ENCODE results near the gene GAB1. TPM values are rescaled to one million over a fixed set of nuclear protein-coding genes. Genes with fewer than 3 reads are reported as not detected.

The GAB1 gene
- total RNA-seq, 2 donors from 2014 or later = 28.3 to 33.3 TPM

DNA sequence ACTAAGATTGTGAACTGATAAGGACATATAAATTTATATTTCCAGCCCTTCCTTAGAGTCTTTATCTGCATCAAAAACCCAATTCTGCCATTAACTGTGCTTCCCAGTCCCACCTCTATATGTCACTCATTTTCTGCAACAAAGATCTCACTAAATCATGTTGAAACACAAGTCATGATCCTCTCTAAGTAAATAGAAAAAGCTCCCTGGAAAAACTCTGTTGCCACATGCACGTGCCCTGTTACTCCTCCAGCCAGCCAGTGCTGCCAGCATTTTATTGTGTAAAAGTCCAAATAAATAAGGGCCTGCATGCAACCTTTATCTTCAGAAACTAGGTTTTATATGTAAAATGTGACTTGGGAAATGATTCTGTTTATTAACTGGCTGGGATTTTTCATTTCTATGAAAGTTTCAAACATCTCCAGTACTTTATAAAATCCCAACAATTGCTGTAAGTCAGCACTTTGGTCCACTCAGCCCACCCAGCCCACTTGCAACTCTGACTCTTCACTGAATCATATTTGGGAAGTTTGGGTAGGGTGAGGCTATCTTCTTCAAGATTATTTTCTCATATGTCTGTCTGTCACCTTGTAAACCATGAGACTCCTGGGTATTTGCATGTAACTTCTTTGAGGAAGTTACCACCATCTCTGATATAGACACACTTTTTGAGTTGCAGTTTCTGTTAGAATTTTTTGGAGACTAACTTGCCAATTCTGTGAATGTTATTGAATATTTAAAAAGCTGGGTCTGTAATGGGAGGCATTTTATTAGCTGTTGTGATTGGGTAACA is 136.9 kb downstream of the GAB1 start:
- Mint-ChIP-seq H3K4me1 (peaks cover 5% of the 10 kb centered on the region), H3K27me3 (ENCODE audit: insufficient read depth) (no peaks in the 10 kb centered on the region), H3K9me3 (no peaks in the 10 kb centered on the region), H3K4me3 (no peak overlapping the region), H3K36me3 (ENCODE audit: low read depth) (peaks cover 12% of the 10 kb centered on the region), H3K27ac (no peak overlapping the region)
- no peak for TF ChIP-seq CTCF (conservative IDR thresholded peaks at IDR 0.05)
- 98 to 100% methylated on average over 1 of the region's 1 CpG for WGBS, 2 experiments (ENCODE audit: insufficient coverage in 1 of 2, insufficient read length in 1 of 2)
- Histone ChIP-seq H3K4me3 (ENCODE audit: low read length) (no peak overlapping the region), H3K9me3 (ENCODE audit: control insufficient read depth, low read length) (no peaks in the 10 kb centered on the region), H3K36me3 (ENCODE audit: control insufficient read depth, insufficient read depth, low read length) (peaks cover 36% of the 10 kb centered on the region), H3K27me3 (ENCODE audit: control insufficient read depth, insufficient read depth, low read length, poor library complexity, severe bottlenecking) (no peaks in the 10 kb centered on the region), H3K9ac (ENCODE audit: extremely low read depth, low read length, poor library complexity, severe bottlenecking) (no peak overlapping the region), H3K27ac (ENCODE audit: low read depth, low read length) (no peak overlapping the region), H3K4me1 (ENCODE audit: control insufficient read depth, insufficient read depth, low read length) (no peaks in the 10 kb centered on the region)
- DNase-seq = no peak

- Mint-ChIP-seq H3K9me3 (no peaks in the 10 kb centered on the region), H3K27me3 (ENCODE audit: insufficient read depth) (no peaks in the 10 kb centered on the region), H3K36me3 (ENCODE audit: low read depth) (peaks cover 3% of the 10 kb centered on the region), H3K4me1 (peaks cover 5% of the 10 kb centered on the region), H3K27ac (no peak overlapping the region), H3K4me3 (no peak overlapping the region)
- Histone ChIP-seq H3K27me3 (ENCODE audit: control insufficient read depth, insufficient read depth, low read length, poor library complexity, severe bottlenecking) (no peaks in the 10 kb centered on the region), H3K36me3 (ENCODE audit: control insufficient read depth, insufficient read depth, low read length) (peaks cover 5% of the 10 kb centered on the region), H3K4me3 (ENCODE audit: low read length) (no peak overlapping the region), H3K4me1 (ENCODE audit: control insufficient read depth, insufficient read depth, low read length) (no peaks in the 10 kb centered on the region), H3K9me3 (ENCODE audit: control insufficient read depth, low read length) (no peaks in the 10 kb centered on the region), H3K27ac (ENCODE audit: low read depth, low read length) (no peak overlapping the region), H3K9ac (ENCODE audit: extremely low read depth, low read length, poor library complexity, severe bottlenecking) (no peak overlapping the region)
- TF ChIP-seq CTCF (conservative IDR thresholded peaks at IDR 0.05) = no peak
- DNase-seq = no peak
- 85 to 100% methylated on average over 1 to 2 of the region's 2 CpGs for WGBS, 2 experiments (ENCODE audit: insufficient coverage in 1 of 2, insufficient read length in 1 of 2)
Measured at GRCh38 chr4:143477487-143477886, 140.8 kb downstream of the GAB1 start.

- H3K27ac ChIP-seq (ENCODE audit: low read depth, low read length) = no peak overlapping the region
- Mint-ChIP-seq H3K27ac (no peak overlapping the region), H3K9me3 (no peaks in the 10 kb centered on the region), H3K4me1 (peaks cover 5% of the 10 kb centered on the region), H3K27me3 (ENCODE audit: insufficient read depth) (no peaks in the 10 kb centered on the region), H3K36me3 (ENCODE audit: low read depth) (no peaks in the 10 kb centered on the region), H3K4me3 (no peak overlapping the region)
- H3K9me3 ChIP-seq (ENCODE audit: control insufficient read depth, low read length) = no peaks in the 10 kb centered on the region
- H3K4me1 ChIP-seq (ENCODE audit: control insufficient read depth, insufficient read depth, low read length) = no peaks in the 10 kb centered on the region
- H3K4me3 ChIP-seq (ENCODE audit: low read length) = no peak overlapping the region
- 92 to 100% methylated on average over 1 to 3 of the region's 3 CpGs for WGBS, 2 experiments (ENCODE audit: insufficient coverage in 1 of 2, insufficient read length in 1 of 2)
- H3K27me3 ChIP-seq (ENCODE audit: control insufficient read depth, insufficient read depth, low read length, poor library complexity, severe bottlenecking) = no peaks in the 10 kb centered on the region
- DNase-seq = no peak
- H3K9ac ChIP-seq (ENCODE audit: extremely low read depth, low read length, poor library complexity, severe bottlenecking) = no peak overlapping the region
- no peak for TF ChIP-seq CTCF (conservative IDR thresholded peaks at IDR 0.05)
- no peaks in the 10 kb centered on the region for H3K36me3 ChIP-seq (ENCODE audit: control insufficient read depth, insufficient read depth, low read length)
Measured at GRCh38 chr4:143481361-143481760, 144.7 kb downstream of the GAB1 start.

Data from endodermal cell (in vitro differentiated cells).